ENCODE measurements around the gene CAP2.

GRCh38 chr6:17596085-17596484, 202.7 kb downstream of the CAP2 start:
- TF ChIP-seq, protein P1, sequence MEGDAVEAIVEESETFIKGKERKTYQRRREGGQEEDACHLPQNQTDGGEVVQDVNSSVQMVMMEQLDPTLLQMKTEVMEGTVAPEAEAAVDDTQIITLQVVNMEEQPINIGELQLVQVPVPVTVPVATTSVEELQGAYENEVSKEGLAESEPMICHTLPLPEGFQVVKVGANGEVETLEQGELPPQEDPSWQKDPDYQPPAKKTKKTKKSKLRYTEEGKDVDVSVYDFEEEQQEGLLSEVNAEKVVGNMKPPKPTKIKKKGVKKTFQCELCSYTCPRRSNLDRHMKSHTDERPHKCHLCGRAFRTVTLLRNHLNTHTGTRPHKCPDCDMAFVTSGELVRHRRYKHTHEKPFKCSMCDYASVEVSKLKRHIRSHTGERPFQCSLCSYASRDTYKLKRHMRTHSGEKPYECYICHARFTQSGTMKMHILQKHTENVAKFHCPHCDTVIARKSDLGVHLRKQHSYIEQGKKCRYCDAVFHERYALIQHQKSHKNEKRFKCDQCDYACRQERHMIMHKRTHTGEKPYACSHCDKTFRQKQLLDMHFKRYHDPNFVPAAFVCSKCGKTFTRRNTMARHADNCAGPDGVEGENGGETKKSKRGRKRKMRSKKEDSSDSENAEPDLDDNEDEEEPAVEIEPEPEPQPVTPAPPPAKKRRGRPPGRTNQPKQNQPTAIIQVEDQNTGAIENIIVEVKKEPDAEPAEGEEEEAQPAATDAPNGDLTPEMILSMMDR (IDR thresholded peaks at IDR 0.05 in 8 of 11, conservative IDR thresholded peaks at IDR 0.05 in 3 of 11) = no peak
- TF ChIP-seq POLR2A (IDR thresholded peaks at IDR 0.05) (no peak), POLR2AphosphoS5 (IDR thresholded peaks at IDR 0.05) (no peak)
